HCT116 (cell line): ENCODE data around the gene PKM. TPM values are rescaled to one million over a fixed set of nuclear protein-coding genes. Genes with fewer than 3 reads are reported as not detected.

ENCODE experiments used
- ATAC-seq: fragments of 200-7000 bp; cut with Tn5 transposase; 2 replicates; pipeline ENCODE4 v1.9.1; 2020; ENCODE audit warnings: mild to moderate bottlenecking, moderate library complexity
- BruUV-seq: library from RNA; stranded (reverse); fragments of 400-500 nt; replicated peaks from 2 replicates; lab custom pipeline; 2021; lab: Mats Ljungman, UMichigan
- CTCF ChIA-PET: fragments of 300-600 bp; sonication (Branson Sonifier 250); formaldehyde crosslinking; loops from one replicate; lab custom pipeline; 2021; ENCODE audit warnings: antibody characterized with exemption; lab: Charles Lee
- POLR2A ChIA-PET: fragments of 300-600, 350-600 bp; sonication (Branson Sonifier 250); formaldehyde crosslinking; loops from one replicate; lab custom pipeline; 2021; ENCODE audit warnings: antibody characterized with exemption; lab: Charles Lee
- RAD21 ChIA-PET, 2 experiments: fragments of 300-600 bp; sonication (Branson Sonifier 250); formaldehyde crosslinking; loops; one replicate each; lab custom pipeline; 2023; ENCODE audit warnings: low total read pairs in 2 of 2; ENCODE audit not compliant: uncharacterized antibody in 2 of 2, unreplicated experiment in 2 of 2, low non-redundant PET in 1 of 2; lab: Charles Lee
- DNase-seq: peaks from one replicate; pipeline ENCODE4 v3.0.0-alpha.2; 2010; ENCODE audit warnings: low read depth, low spot score
- H2AFZ ChIP-seq: fragments of 200-600 bp; shearing (Covaris generic), sonication (generic); 2 replicates; pipeline ENCODE4 v1.6.1; 2017; ENCODE audit warnings: low read depth, mixed run types, mixed read lengths, antibody characterized with exemption, low read length; ENCODE audit not compliant: poor library complexity, severe bottlenecking
- H3K27ac ChIP-seq: 2 replicates; pipeline ENCODE4 v1.5.1; 2012; ENCODE audit warnings: low read depth, low read length
- H3K27me3 ChIP-seq: fragments of 200-600 bp; sonication (generic); 2 replicates; pipeline ENCODE4 v1.6.1; 2016; ENCODE audit warnings: mixed run types, low read length, mixed read lengths; ENCODE audit not compliant: insufficient read depth
- H3K36me3 ChIP-seq, 2 experiments: fragments of 200-500 bp in 1 of 2; fragments of 200-600 bp in 1 of 2; sonication (Bioruptor generic) in 1 of 2; sonication (generic) in 1 of 2; 2 replicates each; pipeline versions ENCODE4 v1.5.1 to v1.6.1; 2014 to 2016; ENCODE audit warnings: low read length in 2 of 2, inconsistent platforms in 1 of 2, mixed read lengths in 1 of 2, mixed run types in 1 of 2; ENCODE audit not compliant: insufficient read depth in 2 of 2, control insufficient read depth in 1 of 2
- H3K4me1 ChIP-seq, 2 experiments: fragments of 200-600 bp in 1 of 2; sonication (generic) in 1 of 2; 2 replicates each; pipeline versions ENCODE4 v1.5.1 to v1.6.1; 2012 to 2017; ENCODE audit warnings: low read length in 2 of 2, inconsistent platforms in 1 of 2, mild to moderate bottlenecking in 1 of 2, mixed read lengths in 1 of 2, mixed run types in 1 of 2, moderate library complexity in 1 of 2; ENCODE audit not compliant: insufficient read depth in 2 of 2, control insufficient read depth in 1 of 2
- H3K4me2 ChIP-seq: fragments of 200-600 bp; sonication (generic); 2 replicates; pipeline ENCODE4 v1.6.1; 2017; ENCODE audit warnings: mixed run types, low read length, mixed read lengths
- H3K4me3 ChIP-seq, 2 experiments: fragments of 200-600 bp in 1 of 2; sonication (generic) in 1 of 2; replicated peaks in 1 of 2; 2 replicates each; pipeline ENCODE4 v1.5.1; 2011 to 2016; ENCODE audit warnings: low read length in 2 of 2, control low read depth in 1 of 2, low read depth in 1 of 2, mild to moderate bottlenecking in 1 of 2, mixed read lengths in 1 of 2, mixed run types in 1 of 2
- H3K79me2 ChIP-seq: fragments of 200-600 bp; sonication (generic); 2 replicates; pipeline ENCODE4 v1.6.1; 2017; ENCODE audit warnings: mild to moderate bottlenecking, mixed run types, low read length, moderate library complexity, mixed read lengths; ENCODE audit not compliant: insufficient read depth
- H3K9ac ChIP-seq: fragments of 200-600 bp; sonication (generic); 2 replicates; pipeline ENCODE4 v1.6.1; 2016; ENCODE audit warnings: low read length, mixed read lengths
- H3K9me2 ChIP-seq: fragments of 200-600 bp; sonication (generic), shearing (Covaris generic); 2 replicates; pipeline ENCODE4 v1.6.1; 2017; ENCODE audit warnings: mixed run types, mild to moderate bottlenecking, moderate library complexity; ENCODE audit not compliant: insufficient read depth
- H3K9me3 ChIP-seq, 2 experiments: fragments of 200-500 bp in 1 of 2; fragments of 200-600 bp in 1 of 2; sonication (Bioruptor generic) in 1 of 2; sonication (generic) in 1 of 2; 2 replicates each; pipeline ENCODE4 v1.6.1; 2014 to 2017; ENCODE audit warnings: low read length in 2 of 2, mixed read lengths in 2 of 2, inconsistent platforms in 1 of 2, low read depth in 1 of 2, mild to moderate bottlenecking in 1 of 2, mixed run types in 1 of 2, moderate library complexity in 1 of 2; ENCODE audit not compliant: control insufficient read depth in 1 of 2, insufficient read depth in 1 of 2
- H4K20me1 ChIP-seq: fragments of 200-600 bp; sonication (generic), shearing (Covaris generic); 2 replicates; pipeline ENCODE4 v1.6.1; 2017; ENCODE audit warnings: mixed run types, mild to moderate bottlenecking, moderate library complexity; ENCODE audit not compliant: insufficient read depth
- CBX3 ChIP-seq: IDR thresholded peaks from 2 replicates; pipeline ENCODE4 v1.6.1; 2012; ENCODE audit warnings: low read depth
- CEBPB ChIP-seq: IDR thresholded peaks from 2 replicates; pipeline ENCODE4 v1.6.1; 2012; ENCODE audit warnings: low read depth
- EZH2 ChIP-seq: fragments of 200-600 bp; sonication (generic); IDR thresholded peaks from 2 replicates; pipeline ENCODE4 v1.6.1; 2017; ENCODE audit warnings: antibody characterized with exemption, mixed run types
- EZH2phosphoT487 ChIP-seq: fragments of 200-600 bp; IDR thresholded peaks from 2 replicates; pipeline ENCODE4 v1.6.1; 2018; ENCODE audit warnings: antibody characterized with exemption, borderline replicate concordance
- FOSL1 ChIP-seq: IDR thresholded peaks from 2 replicates; pipeline ENCODE4 v1.6.1; 2012; ENCODE audit warnings: low read depth
- MAX ChIP-seq: IDR thresholded peaks from 2 replicates; pipeline ENCODE4 v1.6.1; 2012
- POLR2A ChIP-seq: IDR thresholded peaks from 2 replicates; pipeline ENCODE4 v1.7.0; 2011; ENCODE audit warnings: borderline replicate concordance; ENCODE audit not compliant: insufficient read depth, insufficient read length; ENCODE audit errors: extremely low read depth
- POLR2AphosphoS5 ChIP-seq: IDR thresholded peaks from 2 replicates; pipeline ENCODE4 v1.6.1; 2011; ENCODE audit warnings: mild to moderate bottlenecking, low read depth, low read length, moderate library complexity
- RAD21 ChIP-seq: IDR thresholded peaks from 2 replicates; pipeline ENCODE4 v1.6.1; 2012; ENCODE audit warnings: low read depth, mild to moderate bottlenecking
- REST ChIP-seq: IDR thresholded peaks from 2 replicates; pipeline ENCODE4 v1.6.1; 2012; ENCODE audit warnings: low read depth
- SIN3A ChIP-seq: IDR thresholded peaks from 2 replicates; pipeline ENCODE4 v1.6.1; 2012; ENCODE audit warnings: low read depth
- SP1 ChIP-seq: IDR thresholded peaks from 2 replicates; pipeline ENCODE4 v1.6.1; 2012; ENCODE audit warnings: low read depth
- SRF ChIP-seq: IDR thresholded peaks from 2 replicates; pipeline ENCODE4 v1.6.1; 2012; ENCODE audit warnings: low read depth
- YY1 ChIP-seq: IDR thresholded peaks from 2 replicates; pipeline ENCODE4 v1.6.1; 2011; ENCODE audit warnings: low read length, low read depth, moderate library complexity, mild to moderate bottlenecking; ENCODE audit not compliant: insufficient replicate concordance; ENCODE audit errors: extremely low read depth
- ZNF274 ChIP-seq: fragments of 200-500 bp; sonication (Bioruptor generic); IDR thresholded peaks from 2 replicates; pipeline ENCODE4 v1.6.1; 2014; ENCODE audit warnings: mild to moderate bottlenecking, low read depth, low read length, inconsistent platforms
- intact Hi-C: fragments of 100-400 bp; cut with micrococcal nuclease; formaldehyde crosslinking; loops from 2 replicates; pipeline ENCODE4 v1.10.0; 2022
- total RNA-seq: library from RNA; stranded (reverse); gene quantifications from one replicate; pipeline ENCODE4 v1.2.1, GENCODE V29; 2021; ENCODE audit not compliant: unreplicated experiment

PKM gene
- total RNA-seq, 1 experiment from 2014 or later, result 1,664 TPM

- POLR2A ChIA-PET, result no interaction called here
- TF ChIP-seq EZH2phosphoT487, result no peak
- TF ChIP-seq YY1, result no peak
- no peak for TF ChIP-seq FOSL1
- TF ChIP-seq SIN3A, result no peak
- TF ChIP-seq MAX, result no peak
- no peak for TF ChIP-seq SP1
- TF ChIP-seq CBX3, result no peak
- no peak for TF ChIP-seq ZNF274
- no peak for TF ChIP-seq RAD21
- no peak for TF ChIP-seq CEBPB
- no peak for TF ChIP-seq POLR2A
- Histone ChIP-seq H2AFZ (no peak overlapping the region), H3K4me2 (no peak overlapping the region), H3K27ac (no peak overlapping the region), H4K20me1 (no peaks in the 10 kb centered on the region), H3K4me1 (no peaks in the 10 kb centered on the region), H3K9me2 (no peaks in the 10 kb centered on the region), H3K79me2 (no peaks in the 10 kb centered on the region), H3K36me3 (no peaks in the 10 kb centered on the region), H3K9ac (no peak overlapping the region), H3K9me3 (no peaks in the 10 kb centered on the region), H3K27me3 (no peaks in the 10 kb centered on the region), H3K4me3 (no peak overlapping the region)
- intact Hi-C loops, result no loop called here
- ATAC-seq (no peak), DNase-seq (no peak)
- CTCF ChIA-PET, result no interaction called here
- BruUV-seq, result no TSS peak
- RAD21 ChIA-PET, result interaction anchor here in 1 of 2 experiments (0.6 kb wide), 1 partner anchor 420 kb away, joined by 4 read pairs; no protein-coding TSS in a partner anchor
Observed at GRCh38 chr15:72163719-72164118, 67.3 kb downstream of the PKM start.

- CTCF ChIA-PET, result no interaction called here
Observed at GRCh38 chr15:72162569-72162968, 68.4 kb downstream of the PKM start.

More at GRCh38 chr15:72162569-72162968, 68.4 kb downstream of the PKM start:
- Histone ChIP-seq H3K9me3 (no peaks in the 10 kb centered on the region), H3K36me3 (no peaks in the 10 kb centered on the region), H3K9ac (no peak overlapping the region), H4K20me1 (no peaks in the 10 kb centered on the region), H2AFZ (no peak overlapping the region), H3K4me3 (no peak overlapping the region), H3K4me2 (no peak overlapping the region), H3K27ac (no peak overlapping the region), H3K4me1 (no peaks in the 10 kb centered on the region), H3K79me2 (no peaks in the 10 kb centered on the region), H3K9me2 (no peaks in the 10 kb centered on the region), H3K27me3 (no peaks in the 10 kb centered on the region)
- ChIA-PET POLR2A (no interaction called here), RAD21 (no interaction called here)
- BruUV-seq, result no TSS peak
- intact Hi-C loops, result no loop called here
- DNase-seq (no peak), ATAC-seq (no peak)
- TF ChIP-seq REST (no peak), MAX (no peak), CEBPB (no peak), RAD21 (no peak), SRF (no peak), SP1 (no peak), ZNF274 (no peak), YY1 (no peak), POLR2AphosphoS5 (no peak), EZH2 (no peak)
